GM23338 (cell line): ENCODE results near the gene SCG5. TPM values are rescaled to one million over a fixed set of nuclear protein-coding genes. Genes with fewer than 3 reads are reported as not detected.

ENCODE experiments used
- ATAC-seq: fragments of 200-7000 bp; cut with Tn5 transposase; 3 replicates; pipeline ENCODE4 v1.9.1; 2020
- DNase-seq: peaks from one replicate; pipeline ENCODE4 v3.0.0-alpha.2; 2015; ENCODE audit warnings: low spot score
- H2AFZ ChIP-seq: fragments of 200-600 bp; sonication (generic); 2 replicates; pipeline ENCODE4 v1.8.0; 2016; ENCODE audit warnings: antibody characterized with exemption, mild to moderate bottlenecking, moderate library complexity
- H3F3A ChIP-seq: fragments of 200-600 bp; sonication (generic); replicated peaks from 2 replicates; pipeline ENCODE4 v1.8.0; 2017; ENCODE audit warnings: antibody characterized with exemption, mixed run types, low read depth
- H3K27ac ChIP-seq: fragments of 200-600 bp; sonication (generic); 2 replicates; pipeline ENCODE4 v1.6.1; 2016; ENCODE audit warnings: low read depth
- H3K27me3 ChIP-seq: fragments of 200-600 bp; sonication (generic); 2 replicates; pipeline ENCODE4 v1.8.0; 2016; ENCODE audit warnings: mild to moderate bottlenecking, mixed run types, moderate library complexity; ENCODE audit not compliant: insufficient read depth
- H3K36me3 ChIP-seq: fragments of 200-600 bp; sonication (generic); 2 replicates; pipeline ENCODE4 v1.8.0; 2016; ENCODE audit warnings: mild to moderate bottlenecking; ENCODE audit not compliant: insufficient read depth
- H3K4me1 ChIP-seq: fragments of 200-600 bp; sonication (generic); 2 replicates; pipeline ENCODE4 v1.8.0; 2016; ENCODE audit warnings: mild to moderate bottlenecking, moderate library complexity; ENCODE audit not compliant: insufficient read depth
- H3K4me2 ChIP-seq: fragments of 200-600 bp; sonication (generic); 2 replicates; pipeline ENCODE4 v1.7.1; 2017; ENCODE audit warnings: mixed run types
- H3K4me3 ChIP-seq: fragments of 200-600 bp; sonication (generic); 2 replicates; pipeline ENCODE4 v1.6.1; 2016; ENCODE audit warnings: mixed run types
- H3K79me2 ChIP-seq: fragments of 200-600 bp; sonication (generic); replicated peaks from 2 replicates; pipeline ENCODE4 v1.8.0; 2017; ENCODE audit warnings: mild to moderate bottlenecking; ENCODE audit not compliant: insufficient read depth
- H3K9me2 ChIP-seq: fragments of 200-600 bp; sonication (generic); 2 replicates; pipeline ENCODE4 v1.8.0; 2017; ENCODE audit not compliant: insufficient read depth
- H4K20me1 ChIP-seq: fragments of 200-600 bp; sonication (generic); replicated peaks from 2 replicates; pipeline ENCODE4 v1.8.0; 2017; ENCODE audit warnings: mild to moderate bottlenecking; ENCODE audit not compliant: insufficient read depth
- H3K27ac Mint-ChIP-seq: 2 replicates; pipeline ENCODE4 v1.8.0; 2020; ENCODE audit warnings: inconsistent platforms, mild to moderate bottlenecking, moderate library complexity, mixed read lengths
- H3K27me3 Mint-ChIP-seq: 3 replicates; pipeline ENCODE4 v1.8.0; 2022; ENCODE audit warnings: low read depth, mild to moderate bottlenecking, moderate library complexity, mixed read lengths, inconsistent platforms; ENCODE audit not compliant: insufficient read depth, poor library complexity
- H3K36me3 Mint-ChIP-seq: 3 replicates; pipeline ENCODE4 v1.8.0; 2021; ENCODE audit warnings: low read depth, mild to moderate bottlenecking, inconsistent platforms, moderate library complexity, mixed read lengths
- H3K4me1 Mint-ChIP-seq: 3 replicates; pipeline ENCODE4 v1.8.0; 2020; ENCODE audit warnings: mild to moderate bottlenecking, inconsistent platforms, mixed read lengths
- H3K4me3 Mint-ChIP-seq: 3 replicates; pipeline ENCODE4 v1.8.0; 2021; ENCODE audit warnings: moderate library complexity, mild to moderate bottlenecking, inconsistent platforms, mixed read lengths
- H3K9me3 Mint-ChIP-seq: 3 replicates; pipeline ENCODE4 v1.8.0; 2020; ENCODE audit warnings: moderate library complexity, mild to moderate bottlenecking, inconsistent platforms, mixed read lengths
- CREB1 ChIP-seq: fragments of 250-450 bp; sonication (Bioruptor Pico); IDR thresholded peaks from 2 replicates; pipeline ENCODE4 v1.5.0; 2020; ENCODE audit warnings: low read depth, mild to moderate bottlenecking, moderate library complexity
- CTCF ChIP-seq, 2 experiments: fragments of 200-600 bp in 1 of 2; sonication (generic) in 1 of 2; conservative IDR thresholded peaks; 2 replicates each; pipeline versions ENCODE4 v1.5.1 to v1.6.1; 2016 to 2017; ENCODE audit warnings: antibody characterized with exemption in 2 of 2, low read depth in 2 of 2, mild to moderate bottlenecking in 2 of 2, moderate library complexity in 1 of 2
- ETS1 ChIP-seq: IDR thresholded peaks from 2 replicates; pipeline ENCODE4 v1.6.1; 2016; ENCODE audit warnings: antibody characterized with exemption
- EZH2 ChIP-seq: fragments of 200-600 bp; sonication (generic); IDR thresholded peaks from one replicate; pipeline ENCODE4 v1.8.0; 2017; ENCODE audit warnings: antibody characterized with exemption, mild to moderate bottlenecking, low read depth; ENCODE audit not compliant: unreplicated experiment
- NANOG ChIP-seq: IDR thresholded peaks from 2 replicates; pipeline ENCODE4 v1.6.1; 2016; ENCODE audit warnings: antibody characterized with exemption, borderline replicate concordance
- REST ChIP-seq: IDR thresholded peaks from one replicate; pipeline ENCODE4 v1.6.1; 2018; ENCODE audit warnings: antibody characterized with exemption; ENCODE audit not compliant: unreplicated experiment
- STAT1 ChIP-seq: IDR thresholded peaks from one replicate; pipeline ENCODE4 v1.6.1; 2016; ENCODE audit warnings: antibody characterized with exemption; ENCODE audit not compliant: unreplicated experiment
- ZNF114 ChIP-seq: fragments of 250-450 bp; sonication (Bioruptor Pico); IDR thresholded peaks from 2 replicates; pipeline ENCODE4 v1.5.0; 2020; ENCODE audit warnings: mild to moderate bottlenecking, moderate library complexity
- ZNF331 ChIP-seq: fragments of 250-450 bp; sonication (Bioruptor Pico); IDR thresholded peaks from 2 replicates; pipeline ENCODE4 v1.5.0; 2020; ENCODE audit warnings: low read depth, mild to moderate bottlenecking, moderate library complexity
- ZNF462 ChIP-seq: fragments of 250-450 bp; sonication (Bioruptor Pico); IDR thresholded peaks from 2 replicates; pipeline ENCODE4 v1.5.0; 2020; ENCODE audit warnings: mild to moderate bottlenecking, moderate library complexity
- polyA plus RNA-seq: library from polyadenylated mRNA; unstranded; fragments of >200 nt; fragmentation: Nextera tagmentation; extraction: Ambion mirVana; gene quantifications from 2 replicates; pipeline ENCODE4 v1.2.1, GENCODE V29; 2016
- total RNA-seq: library from RNA; depleted of rRNA; stranded (reverse); fragments of >200 nt; shearing (Covaris generic); gene quantifications from 2 replicates; pipeline ENCODE4 v1.2.3, GENCODE V29; 2014

SCG5 gene
- total and polyA plus RNA-seq, 2 experiments from 2014 or later, result 48.1 to 73.3 TPM

- no peak for TF ChIP-seq REST
- no peak for TF ChIP-seq CTCF (conservative IDR thresholded peaks at IDR 0.05; ENCODE audit: low read depth in 2 of 2)
- TF ChIP-seq STAT1, result no peak
- no peak for TF ChIP-seq EZH2
- no peak for TF ChIP-seq CREB1 (CRISPR knock-in tag)
- no peak for TF ChIP-seq ZNF331 (CRISPR knock-in tag)
- no peak for TF ChIP-seq ZNF114 (CRISPR knock-in tag)
- TF ChIP-seq ETS1, result no peak
- TF ChIP-seq NANOG, result no peak
- no peak for TF ChIP-seq ZNF462 (CRISPR knock-in tag)
- Mint-ChIP-seq H3K4me3 (no peak overlapping the region), H3K36me3 (peaks cover 41% of the 10 kb centered on the region), H3K27me3 (peaks cover 2% of the 10 kb centered on the region), H3K27ac (no peak overlapping the region), H3K4me1 (peaks cover 6% of the 10 kb centered on the region), H3K9me3 (no peaks in the 10 kb centered on the region)
- Histone ChIP-seq H3K4me3 (no peak overlapping the region), H3K27ac (no peak overlapping the region), H3K79me2 (no peaks in the 10 kb centered on the region), H3F3A (no peaks in the 10 kb centered on the region), H3K27me3 (no peaks in the 10 kb centered on the region), H3K4me1 (peaks cover 5% of the 10 kb centered on the region; the same call in 1 of the 2 replicates), H3K9me2 (no peaks in the 10 kb centered on the region), H3K4me2 (no peak overlapping the region), H2AFZ (no peak overlapping the region), H4K20me1 (peaks cover 15% of the 10 kb centered on the region), H3K36me3 (peaks cover 53% of the 10 kb centered on the region)
- DNase-seq (no peak), ATAC-seq (no peak)
Measured at GRCh38 chr15:32636908-32637567, 4.5 kb upstream of the SCG5 start.
